Retinal pigment epithelial cell (primary cell): ENCODE data around the gene LMNTD1.

Experiments used
- DNase-seq: peaks from one replicate; pipeline ENCODE4 v3.0.0-alpha.2; 2010; ENCODE audit warnings: low read depth
- H3K4me3 ChIP-seq: 2 replicates; pipeline ENCODE4 v1.5.1; 2011; ENCODE audit warnings: mild to moderate bottlenecking, low read length, control low read depth, moderate library complexity
- CTCF ChIP-seq: conservative IDR thresholded peaks from 2 replicates; pipeline ENCODE4 v1.5.1; 2011; ENCODE audit warnings: low read depth, low read length, control low read depth, inconsistent platforms

The LMNTD1 gene

GRCh38 chr12:25526778-25527177, 26.3 kb downstream of the LMNTD1 start:
- TF ChIP-seq CTCF, result no peak

GRCh38 chr12:25524366-25524765, 28.7 kb downstream of the LMNTD1 start:
- TF ChIP-seq CTCF, result no peak
- DNase-seq, result no peak
- H3K4me3 ChIP-seq, result no peak overlapping the region

More at GRCh38 chr12:25526778-25527177, 26.3 kb downstream of the LMNTD1 start:
- H3K4me3 ChIP-seq, result no peak overlapping the region
- no peak for DNase-seq

GRCh38 chr12:25521625-25522256, 31.3 kb downstream of the LMNTD1 start:
- DNase-seq, result no peak
- TF ChIP-seq CTCF, result no peak
- no peak overlapping the region for H3K4me3 ChIP-seq

GRCh38 chr12:25518512-25518911, 34.6 kb downstream of the LMNTD1 start:
- no peak overlapping the region for H3K4me3 ChIP-seq
- TF ChIP-seq CTCF, result no peak
- DNase-seq, result no peak

- no peak overlapping the region for H3K4me3 ChIP-seq
- no peak for TF ChIP-seq CTCF
- DNase-seq, result no peak
Measured at GRCh38 chr12:25504744-25505143, 48.3 kb downstream of the LMNTD1 start.

- no peak overlapping the region for H3K4me3 ChIP-seq
- TF ChIP-seq CTCF, result no peak
- DNase-seq, result no peak
Measured at GRCh38 chr12:25503666-25504065, 49.4 kb downstream of the LMNTD1 start.

GRCh38 chr12:25502596-25502995, 50.5 kb downstream of the LMNTD1 start:
- no peak for TF ChIP-seq CTCF
- no peak overlapping the region for H3K4me3 ChIP-seq
- no peak for DNase-seq
